ENCODE data around the gene MAPKAPK3.
A peak's percentile ranks its signal among the peaks of the same experiment; 100 is the strongest.

Gene MAPKAPK3

GRCh38 chr3:50581459-50581842 is 35.5 kb upstream of the MAPKAPK3 start:
- no peak overlapping the region for H3K4me3 ChIP-seq (ENCODE audit: control insufficient read depth, low read depth, low read length)
- no peak for DNase-seq (ENCODE audit: low read depth)
- TF ChIP-seq CTCF (conservative IDR thresholded peaks at IDR 0.05; ENCODE audit: control insufficient read depth, insufficient read depth, low read depth, low read length): no peak

- DNase-seq (ENCODE audit: low read depth): no peak
- H3K4me3 ChIP-seq (ENCODE audit: control insufficient read depth, low read depth, low read length): no peak overlapping the region
- TF ChIP-seq CTCF (conservative IDR thresholded peaks at IDR 0.05; ENCODE audit: control insufficient read depth, insufficient read depth, low read depth, low read length): no peak
These were observed 34.9 kb upstream of the MAPKAPK3 start for GRCh38 chr3:50582083-50582482.

DNA sequence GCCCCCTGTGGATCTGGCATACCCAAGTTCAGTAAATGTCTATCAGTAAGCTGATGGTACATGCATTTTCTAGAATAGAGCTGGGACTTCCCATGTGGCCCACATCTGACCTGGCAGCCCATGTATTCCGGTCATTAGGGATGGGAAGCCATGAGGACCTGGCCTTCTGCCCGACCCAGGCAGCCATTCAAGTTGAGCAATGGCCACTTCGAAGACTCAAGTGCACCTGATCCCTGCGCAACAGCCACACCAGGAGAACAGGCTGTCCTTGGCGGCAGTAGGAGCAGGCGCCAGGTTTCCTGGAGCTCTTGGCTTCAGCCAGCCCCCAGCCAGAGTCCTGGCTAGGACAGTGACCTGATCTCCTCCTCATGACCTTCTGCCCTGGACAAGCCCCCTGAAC is 33.1 kb upstream of the MAPKAPK3 start:
- DNase-seq (ENCODE audit: low read depth): peak; percentile 64
- H3K4me3 ChIP-seq (ENCODE audit: control insufficient read depth, low read depth, low read length): no peak overlapping the region
- TF ChIP-seq CTCF (conservative IDR thresholded peaks at IDR 0.05; ENCODE audit: control insufficient read depth, insufficient read depth, low read depth, low read length): no peak

GRCh38 chr3:50584391-50584790 is 32.6 kb upstream of the MAPKAPK3 start:
- no peak for TF ChIP-seq CTCF (conservative IDR thresholded peaks at IDR 0.05; ENCODE audit: control insufficient read depth, insufficient read depth, low read depth, low read length)
- H3K4me3 ChIP-seq (ENCODE audit: control insufficient read depth, low read depth, low read length): no peak overlapping the region
- peak; percentile 40 for DNase-seq (ENCODE audit: low read depth)

DNA sequence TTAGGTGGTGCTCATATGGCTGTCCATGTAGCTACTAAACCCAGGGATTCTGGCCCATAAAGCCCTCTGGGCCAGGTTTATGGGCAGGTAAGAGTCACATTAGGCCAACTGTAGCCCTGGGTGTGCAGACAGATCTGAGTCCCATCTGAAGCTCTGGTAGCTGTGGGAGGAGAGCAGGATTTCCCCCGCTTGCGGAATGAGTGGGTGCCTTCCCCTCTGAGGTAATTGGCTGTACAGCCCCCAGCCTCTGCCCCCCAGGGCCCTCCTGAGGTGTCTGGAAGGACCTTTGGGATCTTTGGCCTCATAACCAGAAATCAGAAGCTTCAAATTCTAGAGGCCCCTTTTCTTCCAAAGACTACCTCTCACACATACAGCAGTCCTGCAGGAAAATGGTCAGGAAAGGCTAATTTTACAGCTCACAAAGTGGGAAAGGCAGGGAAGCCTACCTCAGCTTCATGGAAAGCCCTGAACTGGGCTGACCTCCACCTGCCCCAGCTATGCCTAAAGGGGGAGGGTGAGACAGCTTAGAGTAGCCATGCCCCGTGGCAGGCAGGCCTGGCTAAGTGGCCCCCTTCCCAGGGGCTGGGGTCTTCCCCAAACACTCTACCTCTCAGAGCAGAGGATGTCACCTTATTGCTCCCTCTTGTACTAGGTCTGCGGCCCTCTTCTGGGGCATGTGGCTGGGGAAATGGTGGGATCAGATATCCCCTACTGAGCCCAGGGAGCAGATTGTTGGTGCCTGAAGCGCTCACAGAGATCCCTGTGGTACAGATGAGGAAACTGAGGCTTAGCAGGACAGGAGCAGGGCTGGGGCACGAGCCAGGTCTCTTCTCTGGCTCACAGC is 30.8 kb upstream of the MAPKAPK3 start:
- DNase-seq (ENCODE audit: low read depth): no peak
- no peak overlapping the region for H3K4me3 ChIP-seq (ENCODE audit: control insufficient read depth, low read depth, low read length)
- TF ChIP-seq CTCF (conservative IDR thresholded peaks at IDR 0.05; ENCODE audit: control insufficient read depth, insufficient read depth, low read depth, low read length): no peak

DNA sequence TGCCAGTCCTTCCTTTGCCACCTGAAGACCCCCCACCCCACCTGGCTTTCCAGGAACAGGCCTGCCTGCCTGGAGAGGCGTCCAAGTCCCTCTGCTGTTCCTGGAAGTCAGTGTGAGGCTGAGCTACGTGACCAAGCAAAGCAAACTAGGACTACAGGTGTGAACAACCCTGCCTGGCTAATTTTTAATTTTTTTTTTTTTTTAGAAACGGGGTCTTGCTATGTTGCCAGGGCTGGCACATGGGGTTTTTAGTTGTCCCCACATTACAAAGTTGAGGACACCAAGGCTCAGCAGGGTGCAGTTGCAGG is 30.2 kb upstream of the MAPKAPK3 start:
- H3K4me3 ChIP-seq (ENCODE audit: control insufficient read depth, low read depth, low read length): no peak overlapping the region
- DNase-seq (ENCODE audit: low read depth): no peak
- TF ChIP-seq CTCF (conservative IDR thresholded peaks at IDR 0.05; ENCODE audit: control insufficient read depth, insufficient read depth, low read depth, low read length): no peak
